H1 (cell line): ENCODE data around the gene EDA. TPM values are rescaled to one million over a fixed set of nuclear protein-coding genes. Genes with fewer than 3 reads are reported as not detected.
A peak's percentile ranks its signal among the peaks of the same experiment; 100 is the strongest.

Experiments used
- CTCF ChIA-PET: fragments of 300-600 bp; sonication (Branson Sonifier 250); formaldehyde crosslinking; loops from one replicate; lab custom pipeline; 2021; ENCODE audit not compliant: partially characterized antibody; lab: Charles Lee
- POLR2A ChIA-PET: fragments of 300-600 bp; sonication (Branson Sonifier 250); formaldehyde crosslinking; loops from one replicate; lab custom pipeline; 2021; ENCODE audit warnings: inconsistent platforms; ENCODE audit not compliant: partially characterized antibody; lab: Charles Lee
- DNase-seq, 2 experiments: peaks; one replicate each; pipeline versions ENCODE4 v3.0.0 to v3.0.0-alpha.2; 2010 to 2022; ENCODE audit warnings: low spot score in 2 of 2, low read depth in 1 of 2, mixed read lengths in 1 of 2
- FAIRE-seq: peaks from 2 replicates; lab custom pipeline; 2011; peaks lifted over from hg19 to GRCh38; lab: Jason Lieb, UNC
- H2AFZ ChIP-seq: 2 replicates; pipeline ENCODE4 v1.8.1; 2012; ENCODE audit warnings: low read length, inconsistent platforms
- H2AK5ac ChIP-seq: 2 replicates; pipeline ENCODE4 v1.6.1; 2013; ENCODE audit warnings: low read depth, low read length
- H2BK120ac ChIP-seq: replicated peaks from 2 replicates; pipeline ENCODE3; 2013; ENCODE audit warnings: low read depth, low read length, inconsistent platforms
- H2BK12ac ChIP-seq: 2 replicates; pipeline ENCODE4 v1.6.1; 2013; ENCODE audit warnings: low read depth, low read length
- H2BK15ac ChIP-seq: 2 replicates; pipeline ENCODE4 v1.6.1; 2013; ENCODE audit warnings: low read length
- H2BK20ac ChIP-seq: 2 replicates; pipeline ENCODE4 v1.6.1; 2013; ENCODE audit warnings: low read length
- H2BK5ac ChIP-seq: 2 replicates; pipeline ENCODE4 v1.6.1; 2013; ENCODE audit warnings: low read depth, low read length
- H3K14ac ChIP-seq: 2 replicates; pipeline ENCODE4 v1.6.1; 2013; ENCODE audit warnings: inconsistent platforms; ENCODE audit not compliant: insufficient read length
- H3K18ac ChIP-seq: 2 replicates; pipeline ENCODE4 v1.6.1; 2013; ENCODE audit warnings: low read length; ENCODE audit errors: extremely low read depth
- H3K23ac ChIP-seq: 2 replicates; pipeline ENCODE4 v1.6.1; 2013; ENCODE audit warnings: inconsistent platforms; ENCODE audit not compliant: insufficient read length
- H3K23me2 ChIP-seq: 2 replicates; pipeline ENCODE4 v1.6.1; 2013; ENCODE audit warnings: low read depth, low read length
- H3K27ac ChIP-seq: 2 replicates; pipeline ENCODE4 v1.6.1; 2011; ENCODE audit warnings: low read depth, low read length, inconsistent platforms
- H3K27me3 ChIP-seq, 4 experiments: replicated peaks in 1 of 4; 1 replicate in 1 of 4; 2 replicates in 3 of 4; pipeline versions ENCODE4 v1.6.1 to v1.8.1; 2011 to 2013; ENCODE audit warnings: low read length in 3 of 4, mild to moderate bottlenecking in 3 of 4, inconsistent platforms in 2 of 4, mixed read lengths in 2 of 4, moderate library complexity in 1 of 4; ENCODE audit not compliant: control insufficient read depth in 3 of 4, insufficient read depth in 3 of 4; ENCODE audit errors: extremely low read depth in 1 of 4
- H3K36me3 ChIP-seq, 4 experiments: 2 replicates each; pipeline versions ENCODE4 v1.6.1 to v1.8.1; 2011 to 2013; ENCODE audit warnings: mild to moderate bottlenecking in 4 of 4, low read length in 3 of 4, moderate library complexity in 2 of 4, control low read depth in 1 of 4, inconsistent platforms in 1 of 4; ENCODE audit not compliant: insufficient read depth in 4 of 4, control insufficient read depth in 2 of 4
- H3K4ac ChIP-seq: replicated peaks from 2 replicates; pipeline ENCODE3; 2013; ENCODE audit warnings: low read length, low read depth, mixed read lengths, inconsistent platforms; ENCODE audit not compliant: insufficient read length
- H3K4me1 ChIP-seq, 4 experiments: replicated peaks in 1 of 4; 1 replicate in 1 of 4; 2 replicates in 3 of 4; pipeline versions ENCODE4 v1.6.1 to v1.8.1; 2011 to 2013; ENCODE audit warnings: low read length in 3 of 4, inconsistent platforms in 2 of 4, mixed read lengths in 1 of 4; ENCODE audit not compliant: insufficient read depth in 4 of 4, control insufficient read depth in 3 of 4
- H3K4me2 ChIP-seq, 2 experiments: 2 replicates each; pipeline versions ENCODE4 v1.6.1 to v1.8.1; 2011 to 2013; ENCODE audit warnings: low read depth in 2 of 2, low read length in 2 of 2, control low read depth in 1 of 2, inconsistent platforms in 1 of 2, mild to moderate bottlenecking in 1 of 2; ENCODE audit not compliant: insufficient read depth in 1 of 2
- H3K4me3 ChIP-seq, 4 experiments: fragments of 200-600, 300-600 bp in 1 of 4; sonication (generic), shearing (Covaris generic), sonication (Bioruptor Twin) in 1 of 4; 2 replicates each; pipeline versions ENCODE4 v1.5.1 to v1.8.1; 2011 to 2016; ENCODE audit warnings: low read length in 4 of 4, low read depth in 3 of 4, control low read depth in 2 of 4, inconsistent platforms in 2 of 4, mild to moderate bottlenecking in 2 of 4, mixed read lengths in 1 of 4, moderate library complexity in 1 of 4; ENCODE audit not compliant: insufficient read depth in 2 of 4; ENCODE audit errors: extremely low read depth in 1 of 4
- H3K56ac ChIP-seq: replicated peaks from 2 replicates; pipeline ENCODE3; 2013; ENCODE audit warnings: low read depth, mild to moderate bottlenecking, mixed read lengths, low read length, inconsistent platforms; ENCODE audit not compliant: insufficient read length
- H3K79me1 ChIP-seq: 2 replicates; pipeline ENCODE4 v1.6.1; 2013; ENCODE audit warnings: low read depth, low read length, control low read depth
- H3K79me2 ChIP-seq, 2 experiments: 2 replicates each; pipeline versions ENCODE4 v1.6.1 to v1.8.1; 2012 to 2013; ENCODE audit warnings: low read length in 2 of 2, mild to moderate bottlenecking in 2 of 2, inconsistent platforms in 1 of 2; ENCODE audit not compliant: insufficient read depth in 2 of 2, control insufficient read depth in 1 of 2
- H3K9ac ChIP-seq, 4 experiments: replicated peaks in 1 of 4; 1 replicate in 1 of 4; 2 replicates in 3 of 4; pipeline versions ENCODE4 v1.6.1 to v1.8.1; 2011 to 2013; ENCODE audit warnings: low read depth in 3 of 4, low read length in 3 of 4, control low read depth in 2 of 4, mild to moderate bottlenecking in 2 of 4, moderate library complexity in 2 of 4, inconsistent platforms in 1 of 4; ENCODE audit errors: extremely low read depth in 1 of 4
- H3K9me3 ChIP-seq, 2 experiments: 2 replicates each; pipeline versions ENCODE4 v1.6.1 to v1.8.1; 2012 to 2013; ENCODE audit warnings: mild to moderate bottlenecking in 2 of 2, moderate library complexity in 2 of 2, control low read depth in 1 of 2, inconsistent platforms in 1 of 2, low read depth in 1 of 2, low read length in 1 of 2, mixed read lengths in 1 of 2; ENCODE audit not compliant: insufficient read depth in 2 of 2
- H4K20me1 ChIP-seq, 2 experiments: replicated peaks in 1 of 2; 2 replicates each; pipeline versions ENCODE3 to v1.8.1; 2011 to 2013; ENCODE audit warnings: inconsistent platforms in 2 of 2, low read length in 2 of 2, mild to moderate bottlenecking in 1 of 2; ENCODE audit not compliant: insufficient read depth in 2 of 2, control insufficient read depth in 1 of 2
- H4K5ac ChIP-seq: 2 replicates; pipeline ENCODE4 v1.6.1; 2013; ENCODE audit warnings: low read length, low read depth, mixed read lengths, inconsistent platforms; ENCODE audit not compliant: insufficient read length
- H4K8ac ChIP-seq: 2 replicates; pipeline ENCODE4 v1.8.0; 2013; ENCODE audit warnings: mild to moderate bottlenecking, moderate library complexity, low read length, inconsistent platforms; ENCODE audit not compliant: insufficient read depth; ENCODE audit errors: extremely low read depth
- H4K91ac ChIP-seq: replicated peaks from 2 replicates; pipeline ENCODE3; 2013; ENCODE audit warnings: low read length, mixed read lengths, inconsistent platforms; ENCODE audit not compliant: insufficient read length
- ASH2L ChIP-seq: fragments of 200-600, 300-600 bp; sonication (generic); IDR thresholded peaks from one replicate; pipeline ENCODE4 v1.7.1; 2017; ENCODE audit warnings: low read length
- CBX8 ChIP-seq: fragments of 300-800, 300-1000 bp; sonication (generic); IDR thresholded peaks from 2 replicates; pipeline ENCODE4 v1.7.1; 2016; ENCODE audit warnings: low read depth, low read length, borderline replicate concordance
- JUN ChIP-seq: IDR thresholded peaks from 2 replicates; pipeline ENCODE4 v1.6.1; 2011; ENCODE audit warnings: low read depth, mild to moderate bottlenecking, improper control_type of control experiment, low read length
- KDM4A ChIP-seq: IDR thresholded peaks from one replicate; pipeline ENCODE4 v1.7.1; 2012; ENCODE audit warnings: low read depth, mild to moderate bottlenecking, moderate library complexity, low read length, inconsistent platforms; ENCODE audit not compliant: severe bottlenecking
- NRF1 ChIP-seq: IDR thresholded peaks from 2 replicates; pipeline ENCODE4 v1.6.1; 2011; ENCODE audit warnings: mild to moderate bottlenecking, low read depth, low read length, improper control_type of control experiment
- POU5F1 ChIP-seq: IDR thresholded peaks from 2 replicates; pipeline ENCODE4 v1.6.1; 2011; ENCODE audit warnings: low read depth, mild to moderate bottlenecking, low read length, moderate library complexity
- RNF2 ChIP-seq: fragments of 200-900, 300-1000 bp; sonication (generic); IDR thresholded peaks from 2 replicates; pipeline ENCODE4 v1.7.1; 2016; ENCODE audit warnings: borderline replicate concordance, low read depth, mild to moderate bottlenecking, antibody characterized with exemption, low read length; ENCODE audit not compliant: poor library complexity, severe bottlenecking; ENCODE audit errors: missing control alignments
- TEAD4 ChIP-seq: IDR thresholded peaks from 2 replicates; pipeline ENCODE4 v1.6.1; 2012; ENCODE audit warnings: low read depth, low read length, inconsistent platforms, mixed read lengths
- WGBS, 2 experiments: shearing (Covaris generic) in 1 of 2; methylation state at CpG; one replicate each; pipeline versions ENCODE4 v1.1.6 to v1.1.7; 2013 to 2015; ENCODE audit warnings: low lambda C conversion rate in 2 of 2, mixed read lengths in 2 of 2, inconsistent platforms in 1 of 2, low coverage in 1 of 2, missing lambda C conversion rate in 1 of 2; ENCODE audit not compliant: insufficient replicate concordance in 2 of 2, insufficient coverage in 1 of 2, insufficient read length in 1 of 2; ENCODE audit errors: extremely low coverage in 1 of 2, missing lambda C conversion rate in 1 of 2; 5-methylcytosine and 5-hydroxymethylcytosine counted together
- long read RNA-seq, 2 experiments: library from RNA in 1 of 2; library from capped mRNA in 1 of 2; stranded (forward); transcript quantifications; one replicate each; pipeline ENCODE4 v2.0.0, GENCODE V29; 2021; ENCODE audit warnings: inconsistent platforms in 1 of 2
- polyA minus RNA-seq, 3 experiments: library from RNA; depleted of rRNA, polyadenylated mRNA; stranded (reverse); fragments of >200 nt; gene quantifications; 1 replicate in 2 of 3; 2 replicates in 1 of 3; pipeline ENCODE4 v1.2.3, GENCODE V29; 2011
- polyA plus RNA-seq, 7 experiments: library from polyadenylated mRNA; depleted of rRNA in 3 of 7; stranded (reverse) in 5 of 7; unstranded in 2 of 7; fragments of >200 nt in 5 of 7; fragments of 200-250 nt in 2 of 7; gene quantifications; 1 replicate in 5 of 7; 2 replicates in 1 of 7; 4 replicates in 1 of 7; pipeline versions ENCODE4 v1.2.1 to v1.2.3, GENCODE V29; 2011 to 2013; ENCODE audit warnings: missing spikeins in 2 of 7, mixed read lengths in 2 of 7
- total RNA-seq: library from RNA; stranded (reverse); fragmentation: NEBNext Ultra II Directional; extraction: Animal tissue kit (Norgen Biotek cat#: 25700); gene quantifications from 2 replicates; pipeline ENCODE4 v1.2.1, GENCODE V29; 2021

EDA gene
- total RNA-seq, result 10.1 and 10.5 TPM in 2 replicates
- 7.5 and 7.8 TPM in 2 replicates for polyA plus RNA-seq (2011; rRNA removed)
- polyA plus RNA-seq (2011; cell fraction: cytosol; rRNA removed), result 8.1 TPM
- polyA plus RNA-seq (2011; cell fraction: nucleus; rRNA removed), result 14.6 TPM
- 8.7 to 11.4 TPM (median 10.3 TPM) in 4 replicates for polyA plus RNA-seq (2012, experiment 1 of 2)
- 7.8 TPM for polyA plus RNA-seq (2012, experiment 2 of 2)
- polyA plus RNA-seq (2013, experiment 1 of 2), result 8.4 TPM
- polyA plus RNA-seq (2013, experiment 2 of 2), result 9.1 TPM
- 16.1 and 18.6 TPM in 2 replicates for polyA minus RNA-seq (2011; rRNA and poly(A)+ RNA removed)
- 6.8 TPM for polyA minus RNA-seq (2011; cell fraction: cytosol; rRNA and poly(A)+ RNA removed)
- polyA minus RNA-seq (2011; cell fraction: nucleus; rRNA and poly(A)+ RNA removed), result 45.3 TPM
- long read RNA-seq, experiment 1, partial matches to known transcripts, result 0 of 9 reads
- long read RNA-seq, experiment 1, other reads (novel, unspliced or antisense), result 9 of 9 reads
- long read RNA-seq, experiment 2, partial matches to known transcripts, result 0 of 1 reads
- long read RNA-seq, experiment 2, other reads (novel, unspliced or antisense), result 1 of 1 reads

DNA sequence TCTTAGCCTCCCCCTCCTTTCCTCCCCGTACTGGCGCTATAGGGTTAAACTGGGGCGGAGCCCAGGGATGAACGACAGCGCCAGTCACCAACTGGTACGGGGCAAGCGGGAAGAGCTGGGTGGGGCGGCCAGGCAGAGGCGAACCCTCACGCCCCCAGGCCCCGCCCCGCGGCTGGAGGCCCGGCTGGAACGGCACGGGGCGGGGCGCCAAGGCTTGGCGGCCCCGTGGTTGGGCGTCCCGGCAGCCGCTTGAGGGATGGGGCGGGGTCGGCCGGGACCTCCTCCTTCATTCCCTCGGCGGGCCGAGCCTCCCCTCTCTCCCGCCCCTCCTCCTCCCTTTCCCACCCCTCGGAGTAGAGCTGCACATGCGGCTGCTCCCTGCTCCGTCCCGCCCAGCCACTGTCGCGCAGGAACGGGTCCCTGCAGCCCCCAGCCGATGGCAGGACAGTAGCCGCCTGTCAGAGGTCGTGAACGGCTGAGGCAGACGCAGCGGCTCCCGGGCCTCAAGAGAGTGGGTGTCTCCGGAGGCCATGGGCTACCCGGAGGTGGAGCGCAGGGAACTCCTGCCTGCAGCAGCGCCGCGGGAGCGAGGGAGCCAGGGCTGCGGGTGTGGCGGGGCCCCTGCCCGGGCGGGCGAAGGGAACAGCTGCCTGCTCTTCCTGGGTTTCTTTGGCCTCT lies at the start of gene EDA:
Gene EDA, plus strand, starts transcription at position 335 of the 678 bp plus-strand sequence.
- Histone ChIP-seq H3K36me3 (no peaks in the 10 kb centered on the region), H3K14ac (no peak within 1 kb of the TSS), H3K27ac (no peak within 1 kb of the TSS), H3K27me3 (peaks cover 0 to 4% (median 2%) of the 10 kb centered on the region in 4 experiments; a peak in 3 of 7 replicates), H3K4ac (no peak within 1 kb of the TSS), H2BK5ac (no peak within 1 kb of the TSS), H4K8ac (peak within 1 kb of the TSS; percentile 68; the same call in 1 of the 2 replicates), H3K18ac (no peak within 1 kb of the TSS; the same call in 1 of the 2 replicates), H3K23me2 (peaks cover 2% of the 10 kb centered on the region), H3K79me1 (no peaks in the 10 kb centered on the region), H3K9me3 (no peaks in the 10 kb centered on the region), H3K79me2 (peaks cover 0 to 11% of the 10 kb centered on the region in 2 experiments; a peak in 1 of 4 replicates), H4K20me1 (peaks cover 0 to 3% of the 10 kb centered on the region in 2 experiments), H2BK12ac (no peak within 1 kb of the TSS), H2AFZ (peak within 1 kb of the TSS; percentile 86; the same call in 1 of the 2 replicates), H3K56ac (no peak within 1 kb of the TSS), H2BK15ac (no peak within 1 kb of the TSS), H3K23ac (no peak within 1 kb of the TSS), H2BK20ac (no peak within 1 kb of the TSS), H2AK5ac (no peak within 1 kb of the TSS), H2BK120ac (no peak within 1 kb of the TSS), H3K4me1 (peaks cover 0 to 4% (median 0%) of the 10 kb centered on the region in 4 experiments; a peak in 1 of 7 replicates), H3K4me3 (peak within 1 kb of the TSS; percentile 53 to 75 (median 63)), H4K5ac (no peak within 1 kb of the TSS), H3K4me2 (peak within 1 kb of the TSS; percentile 84), H3K9ac (peak within 1 kb of the TSS in 2 of 4 experiments; percentile 41 to 48; a peak in 2 of 7 replicates), H4K91ac (no peak within 1 kb of the TSS)
- DNase-seq (peak; percentile 57 to 85), FAIRE-seq (no peak)
- no CpG with 5 or more reads among the region's 56 CpGs for WGBS, 2 experiments
- ChIA-PET CTCF (interaction anchor here (1.0 to 4.6 kb wide), 3 partner anchors 11 to 414 kb away, joined by 3 to 28 read pairs (median 4); no protein-coding TSS in a partner anchor), POLR2A (interaction anchor here (0.8 to 1.2 kb wide), 2 partner anchors 91 to 111 kb away, joined by 3 read pairs; no protein-coding TSS in a partner anchor)
- no peak for TF ChIP-seq CBX8
- no peak for TF ChIP-seq RNF2
- TF ChIP-seq NRF1, result no peak
- no peak for TF ChIP-seq JUN
- TF ChIP-seq KDM4A, result peak; percentile 80
- no peak for TF ChIP-seq TEAD4
- TF ChIP-seq ASH2L, result peak; percentile 50
- TF ChIP-seq POU5F1, result no peak
